GM23338 (cell line): Measurements from ENCODE around the gene MET. TPM values are rescaled to one million over a fixed set of nuclear protein-coding genes. Genes with fewer than 3 reads are reported as not detected.

Experiments used
- ATAC-seq: fragments of 200-7000 bp; cut with Tn5 transposase; 3 replicates; pipeline ENCODE4 v1.9.1; 2020
- DNase-seq: peaks from one replicate; pipeline ENCODE4 v3.0.0-alpha.2; 2015; ENCODE audit warnings: low spot score
- H2AFZ ChIP-seq: fragments of 200-600 bp; sonication (generic); 2 replicates; pipeline ENCODE4 v1.8.0; 2016; ENCODE audit warnings: antibody characterized with exemption, mild to moderate bottlenecking, moderate library complexity
- H3F3A ChIP-seq: fragments of 200-600 bp; sonication (generic); replicated peaks from 2 replicates; pipeline ENCODE4 v1.8.0; 2017; ENCODE audit warnings: antibody characterized with exemption, mixed run types, low read depth
- H3K27ac ChIP-seq: fragments of 200-600 bp; sonication (generic); 2 replicates; pipeline ENCODE4 v1.6.1; 2016; ENCODE audit warnings: low read depth
- H3K27me3 ChIP-seq: fragments of 200-600 bp; sonication (generic); 2 replicates; pipeline ENCODE4 v1.8.0; 2016; ENCODE audit warnings: mild to moderate bottlenecking, mixed run types, moderate library complexity; ENCODE audit not compliant: insufficient read depth
- H3K36me3 ChIP-seq: fragments of 200-600 bp; sonication (generic); 2 replicates; pipeline ENCODE4 v1.8.0; 2016; ENCODE audit warnings: mild to moderate bottlenecking; ENCODE audit not compliant: insufficient read depth
- H3K4me1 ChIP-seq: fragments of 200-600 bp; sonication (generic); 2 replicates; pipeline ENCODE4 v1.8.0; 2016; ENCODE audit warnings: mild to moderate bottlenecking, moderate library complexity; ENCODE audit not compliant: insufficient read depth
- H3K4me2 ChIP-seq: fragments of 200-600 bp; sonication (generic); 2 replicates; pipeline ENCODE4 v1.7.1; 2017; ENCODE audit warnings: mixed run types
- H3K4me3 ChIP-seq: fragments of 200-600 bp; sonication (generic); 2 replicates; pipeline ENCODE4 v1.6.1; 2016; ENCODE audit warnings: mixed run types
- H3K79me2 ChIP-seq: fragments of 200-600 bp; sonication (generic); replicated peaks from 2 replicates; pipeline ENCODE4 v1.8.0; 2017; ENCODE audit warnings: mild to moderate bottlenecking; ENCODE audit not compliant: insufficient read depth
- H3K9me2 ChIP-seq: fragments of 200-600 bp; sonication (generic); 2 replicates; pipeline ENCODE4 v1.8.0; 2017; ENCODE audit not compliant: insufficient read depth
- H4K20me1 ChIP-seq: fragments of 200-600 bp; sonication (generic); replicated peaks from 2 replicates; pipeline ENCODE4 v1.8.0; 2017; ENCODE audit warnings: mild to moderate bottlenecking; ENCODE audit not compliant: insufficient read depth
- H3K27ac Mint-ChIP-seq: 2 replicates; pipeline ENCODE4 v1.8.0; 2020; ENCODE audit warnings: inconsistent platforms, mild to moderate bottlenecking, moderate library complexity, mixed read lengths
- H3K27me3 Mint-ChIP-seq: 3 replicates; pipeline ENCODE4 v1.8.0; 2022; ENCODE audit warnings: low read depth, mild to moderate bottlenecking, moderate library complexity, mixed read lengths, inconsistent platforms; ENCODE audit not compliant: insufficient read depth, poor library complexity
- H3K36me3 Mint-ChIP-seq: 3 replicates; pipeline ENCODE4 v1.8.0; 2021; ENCODE audit warnings: low read depth, mild to moderate bottlenecking, inconsistent platforms, moderate library complexity, mixed read lengths
- H3K4me1 Mint-ChIP-seq: 3 replicates; pipeline ENCODE4 v1.8.0; 2020; ENCODE audit warnings: mild to moderate bottlenecking, inconsistent platforms, mixed read lengths
- H3K4me3 Mint-ChIP-seq: 3 replicates; pipeline ENCODE4 v1.8.0; 2021; ENCODE audit warnings: moderate library complexity, mild to moderate bottlenecking, inconsistent platforms, mixed read lengths
- H3K9me3 Mint-ChIP-seq: 3 replicates; pipeline ENCODE4 v1.8.0; 2020; ENCODE audit warnings: moderate library complexity, mild to moderate bottlenecking, inconsistent platforms, mixed read lengths
- CREB1 ChIP-seq: fragments of 250-450 bp; sonication (Bioruptor Pico); IDR thresholded peaks from 2 replicates; pipeline ENCODE4 v1.5.0; 2020; ENCODE audit warnings: low read depth, mild to moderate bottlenecking, moderate library complexity
- EZH2 ChIP-seq: fragments of 200-600 bp; sonication (generic); IDR thresholded peaks from one replicate; pipeline ENCODE4 v1.8.0; 2017; ENCODE audit warnings: antibody characterized with exemption, mild to moderate bottlenecking, low read depth; ENCODE audit not compliant: unreplicated experiment
- JUNB ChIP-seq: IDR thresholded peaks from one replicate; pipeline ENCODE4 v1.6.1; 2016; ENCODE audit warnings: antibody characterized with exemption; ENCODE audit not compliant: unreplicated experiment
- NANOG ChIP-seq: IDR thresholded peaks from 2 replicates; pipeline ENCODE4 v1.6.1; 2016; ENCODE audit warnings: antibody characterized with exemption, borderline replicate concordance
- polyA plus RNA-seq: library from polyadenylated mRNA; unstranded; fragments of >200 nt; fragmentation: Nextera tagmentation; extraction: Ambion mirVana; gene quantifications from 2 replicates; pipeline ENCODE4 v1.2.1, GENCODE V29; 2016
- total RNA-seq: library from RNA; depleted of rRNA; stranded (reverse); fragments of >200 nt; shearing (Covaris generic); gene quantifications from 2 replicates; pipeline ENCODE4 v1.2.3, GENCODE V29; 2014
- TF ChIP-seq, protein P1 (sequence below): fragments of 250-450 bp; sonication (Bioruptor Pico); IDR thresholded peaks from 2 replicates; pipeline ENCODE4 v1.5.0; 2020; ENCODE audit warnings: mild to moderate bottlenecking, moderate library complexity
- TF ChIP-seq, protein P2 (sequence below), 2 experiments: fragments of 200-600 bp in 1 of 2; sonication (generic) in 1 of 2; conservative IDR thresholded peaks; 2 replicates each; pipeline versions ENCODE4 v1.5.1 to v1.6.1; 2016 to 2017; ENCODE audit warnings: antibody characterized with exemption in 2 of 2, low read depth in 2 of 2, mild to moderate bottlenecking in 2 of 2, moderate library complexity in 1 of 2

MET gene
- total and polyA plus RNA-seq, 2 experiments from 2014 or later, result 4.8 to 23.1 TPM

DNA sequence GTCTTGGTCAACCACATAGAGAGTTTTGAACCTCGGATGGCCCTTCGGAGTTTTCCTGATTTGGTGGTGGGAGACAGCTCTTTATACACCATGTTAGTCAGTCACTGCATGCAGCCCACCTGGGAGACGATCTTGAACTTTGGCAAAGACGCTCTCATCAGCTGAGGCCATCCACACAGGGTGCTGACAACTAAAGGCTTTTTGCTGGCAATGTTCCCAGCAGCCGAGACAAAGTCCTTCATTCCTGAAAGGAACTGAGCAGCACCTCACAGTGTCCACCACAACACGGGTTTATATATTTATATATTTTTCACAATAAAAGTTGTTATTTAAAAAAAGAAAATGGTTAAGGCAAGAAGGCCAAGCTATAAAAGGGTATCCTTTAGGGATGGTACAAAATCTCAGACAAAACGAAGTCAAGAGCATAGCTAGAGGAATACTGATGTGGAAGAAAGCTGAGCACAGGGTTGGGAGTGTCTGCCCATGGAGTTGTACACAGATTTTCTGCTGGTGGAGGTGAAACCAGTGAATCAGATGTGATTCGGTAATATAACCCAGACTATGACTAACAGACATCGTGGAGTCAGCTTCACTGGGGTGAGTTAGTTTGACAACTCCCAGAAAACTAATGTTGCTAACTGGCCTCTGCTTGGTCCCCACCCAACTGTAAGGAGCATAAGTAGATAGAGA is 163.0 kb downstream of the MET start (continued):
- TF ChIP-seq, protein P1, sequence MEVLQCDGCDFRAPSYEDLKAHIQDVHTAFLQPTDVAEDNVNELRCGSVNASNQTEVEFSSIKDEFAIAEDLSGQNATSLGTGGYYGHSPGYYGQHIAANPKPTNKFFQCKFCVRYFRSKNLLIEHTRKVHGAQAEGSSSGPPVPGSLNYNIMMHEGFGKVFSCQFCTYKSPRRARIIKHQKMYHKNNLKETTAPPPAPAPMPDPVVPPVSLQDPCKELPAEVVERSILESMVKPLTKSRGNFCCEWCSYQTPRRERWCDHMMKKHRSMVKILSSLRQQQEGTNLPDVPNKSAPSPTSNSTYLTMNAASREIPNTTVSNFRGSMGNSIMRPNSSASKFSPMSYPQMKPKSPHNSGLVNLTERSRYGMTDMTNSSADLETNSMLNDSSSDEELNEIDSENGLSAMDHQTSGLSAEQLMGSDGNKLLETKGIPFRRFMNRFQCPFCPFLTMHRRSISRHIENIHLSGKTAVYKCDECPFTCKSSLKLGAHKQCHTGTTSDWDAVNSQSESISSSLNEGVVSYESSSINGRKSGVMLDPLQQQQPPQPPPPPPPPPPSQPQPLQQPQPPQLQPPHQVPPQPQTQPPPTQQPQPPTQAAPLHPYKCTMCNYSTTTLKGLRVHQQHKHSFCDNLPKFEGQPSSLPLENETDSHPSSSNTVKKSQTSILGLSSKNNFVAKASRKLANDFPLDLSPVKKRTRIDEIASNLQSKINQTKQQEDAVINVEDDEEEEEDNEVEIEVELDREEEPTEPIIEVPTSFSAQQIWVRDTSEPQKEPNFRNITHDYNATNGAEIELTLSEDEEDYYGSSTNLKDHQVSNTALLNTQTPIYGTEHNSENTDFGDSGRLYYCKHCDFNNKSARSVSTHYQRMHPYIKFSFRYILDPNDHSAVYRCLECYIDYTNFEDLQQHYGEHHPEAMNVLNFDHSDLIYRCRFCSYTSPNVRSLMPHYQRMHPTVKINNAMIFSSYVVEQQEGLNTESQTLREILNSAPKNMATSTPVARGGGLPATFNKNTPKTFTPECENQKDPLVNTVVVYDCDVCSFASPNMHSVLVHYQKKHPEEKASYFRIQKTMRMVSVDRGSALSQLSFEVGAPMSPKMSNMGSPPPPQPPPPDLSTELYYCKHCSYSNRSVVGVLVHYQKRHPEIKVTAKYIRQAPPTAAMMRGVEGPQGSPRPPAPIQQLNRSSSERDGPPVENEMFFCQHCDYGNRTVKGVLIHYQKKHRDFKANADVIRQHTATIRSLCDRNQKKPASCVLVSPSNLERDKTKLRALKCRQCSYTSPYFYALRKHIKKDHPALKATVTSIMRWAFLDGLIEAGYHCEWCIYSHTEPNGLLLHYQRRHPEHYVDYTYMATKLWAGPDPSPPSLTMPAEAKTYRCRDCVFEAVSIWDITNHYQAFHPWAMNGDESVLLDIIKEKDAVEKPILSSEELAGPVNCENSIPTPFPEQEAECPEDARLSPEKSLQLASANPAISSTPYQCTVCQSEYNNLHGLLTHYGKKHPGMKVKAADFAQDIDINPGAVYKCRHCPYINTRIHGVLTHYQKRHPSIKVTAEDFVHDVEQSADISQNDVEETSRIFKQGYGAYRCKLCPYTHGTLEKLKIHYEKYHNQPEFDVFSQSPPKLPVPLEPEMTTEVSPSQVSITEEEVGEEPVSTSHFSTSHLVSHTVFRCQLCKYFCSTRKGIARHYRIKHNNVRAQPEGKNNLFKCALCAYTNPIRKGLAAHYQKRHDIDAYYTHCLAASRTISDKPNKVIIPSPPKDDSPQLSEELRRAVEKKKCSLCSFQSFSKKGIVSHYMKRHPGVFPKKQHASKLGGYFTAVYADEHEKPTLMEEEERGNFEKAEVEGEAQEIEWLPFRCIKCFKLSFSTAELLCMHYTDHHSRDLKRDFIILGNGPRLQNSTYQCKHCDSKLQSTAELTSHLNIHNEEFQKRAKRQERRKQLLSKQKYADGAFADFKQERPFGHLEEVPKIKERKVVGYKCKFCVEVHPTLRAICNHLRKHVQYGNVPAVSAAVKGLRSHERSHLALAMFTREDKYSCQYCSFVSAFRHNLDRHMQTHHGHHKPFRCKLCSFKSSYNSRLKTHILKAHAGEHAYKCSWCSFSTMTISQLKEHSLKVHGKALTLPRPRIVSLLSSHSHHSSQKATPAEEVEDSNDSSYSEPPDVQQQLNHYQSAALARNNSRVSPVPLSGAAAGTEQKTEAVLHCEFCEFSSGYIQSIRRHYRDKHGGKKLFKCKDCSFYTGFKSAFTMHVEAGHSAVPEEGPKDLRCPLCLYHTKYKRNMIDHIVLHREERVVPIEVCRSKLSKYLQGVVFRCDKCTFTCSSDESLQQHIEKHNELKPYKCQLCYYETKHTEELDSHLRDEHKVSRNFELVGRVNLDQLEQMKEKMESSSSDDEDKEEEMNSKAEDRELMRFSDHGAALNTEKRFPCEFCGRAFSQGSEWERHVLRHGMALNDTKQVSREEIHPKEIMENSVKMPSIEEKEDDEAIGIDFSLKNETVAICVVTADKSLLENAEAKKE (CRISPR knock-in tag), result no peak
- TF ChIP-seq CREB1 (CRISPR knock-in tag), result no peak

DNA sequence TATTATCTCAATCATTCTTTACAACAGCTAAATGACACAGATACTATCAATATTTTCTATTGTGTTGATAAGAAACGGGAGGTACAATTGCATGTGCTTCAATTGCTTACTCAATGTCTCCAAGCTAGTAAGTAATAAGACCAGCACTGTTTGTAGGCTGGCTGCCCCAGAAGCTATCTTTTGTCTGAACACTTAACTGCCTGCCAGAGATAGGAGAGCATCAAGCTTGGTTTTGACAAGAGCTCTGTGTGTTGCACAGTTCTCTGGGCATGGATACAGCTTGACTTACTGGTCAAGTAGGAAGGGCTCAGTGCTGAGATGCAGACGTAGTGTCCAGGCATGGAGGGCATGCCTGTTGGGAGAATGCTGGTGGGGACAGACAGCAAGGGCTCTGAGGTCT is 164.1 kb downstream of the MET start:
- ATAC-seq, result no peak
- Histone ChIP-seq H3K9me2 (no peaks in the 10 kb centered on the region), H2AFZ (no peak overlapping the region), H4K20me1 (no peaks in the 10 kb centered on the region), H3K4me2 (no peak overlapping the region), H3K27me3 (no peaks in the 10 kb centered on the region), H3K4me1 (no peaks in the 10 kb centered on the region), H3K79me2 (no peaks in the 10 kb centered on the region), H3K4me3 (no peak overlapping the region), H3K27ac (no peak overlapping the region), H3K36me3 (no peaks in the 10 kb centered on the region), H3F3A (no peaks in the 10 kb centered on the region)
- Mint-ChIP-seq H3K36me3 (no peaks in the 10 kb centered on the region), H3K9me3 (no peaks in the 10 kb centered on the region), H3K27ac (no peak overlapping the region), H3K4me3 (no peak overlapping the region), H3K4me1 (peaks cover 2% of the 10 kb centered on the region; the same call in 2 of the 3 replicates), H3K27me3 (peaks cover 2% of the 10 kb centered on the region)
- TF ChIP-seq EZH2, result no peak
- TF ChIP-seq, protein P2, sequence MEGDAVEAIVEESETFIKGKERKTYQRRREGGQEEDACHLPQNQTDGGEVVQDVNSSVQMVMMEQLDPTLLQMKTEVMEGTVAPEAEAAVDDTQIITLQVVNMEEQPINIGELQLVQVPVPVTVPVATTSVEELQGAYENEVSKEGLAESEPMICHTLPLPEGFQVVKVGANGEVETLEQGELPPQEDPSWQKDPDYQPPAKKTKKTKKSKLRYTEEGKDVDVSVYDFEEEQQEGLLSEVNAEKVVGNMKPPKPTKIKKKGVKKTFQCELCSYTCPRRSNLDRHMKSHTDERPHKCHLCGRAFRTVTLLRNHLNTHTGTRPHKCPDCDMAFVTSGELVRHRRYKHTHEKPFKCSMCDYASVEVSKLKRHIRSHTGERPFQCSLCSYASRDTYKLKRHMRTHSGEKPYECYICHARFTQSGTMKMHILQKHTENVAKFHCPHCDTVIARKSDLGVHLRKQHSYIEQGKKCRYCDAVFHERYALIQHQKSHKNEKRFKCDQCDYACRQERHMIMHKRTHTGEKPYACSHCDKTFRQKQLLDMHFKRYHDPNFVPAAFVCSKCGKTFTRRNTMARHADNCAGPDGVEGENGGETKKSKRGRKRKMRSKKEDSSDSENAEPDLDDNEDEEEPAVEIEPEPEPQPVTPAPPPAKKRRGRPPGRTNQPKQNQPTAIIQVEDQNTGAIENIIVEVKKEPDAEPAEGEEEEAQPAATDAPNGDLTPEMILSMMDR (conservative IDR thresholded peaks at IDR 0.05; ENCODE audit: low read depth in 2 of 2), result no peak
- no peak for TF ChIP-seq JUNB
- TF ChIP-seq NANOG, result no peak
- TF ChIP-seq, protein P1 (CRISPR knock-in tag), result no peak
- no peak for TF ChIP-seq CREB1 (CRISPR knock-in tag)
- DNase-seq, result no peak
